ENCODE measurements around the gene BMP7.

The BMP7 gene

DNA sequence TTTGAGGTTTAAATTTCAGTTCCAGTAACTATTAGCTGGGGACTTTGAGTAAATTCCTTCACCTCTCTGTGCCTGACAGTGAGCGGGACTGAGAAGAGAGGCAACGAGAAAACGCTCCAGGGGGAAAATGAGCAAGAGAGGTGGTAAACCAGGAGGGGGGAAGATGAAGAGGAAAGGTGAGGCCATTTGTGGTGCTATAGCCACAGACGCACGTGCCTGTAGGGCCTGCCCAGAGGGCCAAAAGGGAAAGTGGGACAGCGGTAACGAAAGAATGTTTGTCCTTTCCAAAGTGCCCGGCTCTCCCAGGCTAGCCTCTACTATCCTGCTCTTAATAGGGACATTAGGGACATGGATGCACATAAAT lies 99.2 kb downstream of the BMP7 start:
- no peak overlapping the region for H3K4me3 ChIP-seq (ENCODE audit: low read length)
- no peak for DNase-seq (ENCODE audit: low read depth)
- TF ChIP-seq, protein P1, sequence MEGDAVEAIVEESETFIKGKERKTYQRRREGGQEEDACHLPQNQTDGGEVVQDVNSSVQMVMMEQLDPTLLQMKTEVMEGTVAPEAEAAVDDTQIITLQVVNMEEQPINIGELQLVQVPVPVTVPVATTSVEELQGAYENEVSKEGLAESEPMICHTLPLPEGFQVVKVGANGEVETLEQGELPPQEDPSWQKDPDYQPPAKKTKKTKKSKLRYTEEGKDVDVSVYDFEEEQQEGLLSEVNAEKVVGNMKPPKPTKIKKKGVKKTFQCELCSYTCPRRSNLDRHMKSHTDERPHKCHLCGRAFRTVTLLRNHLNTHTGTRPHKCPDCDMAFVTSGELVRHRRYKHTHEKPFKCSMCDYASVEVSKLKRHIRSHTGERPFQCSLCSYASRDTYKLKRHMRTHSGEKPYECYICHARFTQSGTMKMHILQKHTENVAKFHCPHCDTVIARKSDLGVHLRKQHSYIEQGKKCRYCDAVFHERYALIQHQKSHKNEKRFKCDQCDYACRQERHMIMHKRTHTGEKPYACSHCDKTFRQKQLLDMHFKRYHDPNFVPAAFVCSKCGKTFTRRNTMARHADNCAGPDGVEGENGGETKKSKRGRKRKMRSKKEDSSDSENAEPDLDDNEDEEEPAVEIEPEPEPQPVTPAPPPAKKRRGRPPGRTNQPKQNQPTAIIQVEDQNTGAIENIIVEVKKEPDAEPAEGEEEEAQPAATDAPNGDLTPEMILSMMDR (IDR thresholded peaks at IDR 0.05; ENCODE audit: insufficient read depth, low read depth, low read length, missing control alignments): no peak

DNA sequence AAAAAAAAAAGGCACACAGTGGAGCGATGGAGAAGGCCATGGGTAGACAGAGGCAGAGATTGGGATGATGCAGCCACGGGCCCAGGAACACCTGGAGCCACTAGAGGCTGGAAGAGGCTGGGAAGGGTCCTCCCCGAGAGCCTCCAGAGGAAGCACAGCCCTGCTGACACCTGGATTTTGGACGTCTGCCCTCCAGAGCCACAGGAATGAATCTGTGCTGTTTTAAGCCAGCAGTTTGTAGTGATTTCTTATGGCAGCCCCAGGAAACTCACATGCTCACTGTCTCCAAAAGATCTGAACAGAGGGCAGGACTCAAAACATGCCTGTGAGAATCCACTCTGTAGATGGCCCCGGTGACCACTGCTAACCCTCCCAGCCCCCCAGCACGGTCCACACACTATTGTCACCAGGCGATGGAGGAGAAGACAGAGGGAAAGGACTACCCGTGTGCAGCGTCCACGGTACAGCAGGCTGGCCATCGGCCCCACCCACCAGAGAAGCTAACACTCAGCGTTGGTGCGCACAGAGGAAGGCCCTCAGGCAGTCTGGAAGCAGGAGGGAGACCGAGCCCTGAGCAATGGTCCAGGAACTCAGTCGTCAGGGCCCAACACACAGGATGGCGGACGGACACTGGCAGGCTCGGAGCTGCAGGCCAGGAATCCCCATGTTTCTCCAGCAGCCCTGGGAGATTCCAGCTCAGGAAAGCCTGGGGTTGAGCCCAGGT lies 99.7 kb downstream of the BMP7 start:
- no peak overlapping the region for H3K4me3 ChIP-seq (ENCODE audit: low read length)
- TF ChIP-seq, protein P1 (IDR thresholded peaks at IDR 0.05; ENCODE audit: insufficient read depth, low read depth, low read length, missing control alignments): no peak
- no peak for DNase-seq (ENCODE audit: low read depth)

DNA sequence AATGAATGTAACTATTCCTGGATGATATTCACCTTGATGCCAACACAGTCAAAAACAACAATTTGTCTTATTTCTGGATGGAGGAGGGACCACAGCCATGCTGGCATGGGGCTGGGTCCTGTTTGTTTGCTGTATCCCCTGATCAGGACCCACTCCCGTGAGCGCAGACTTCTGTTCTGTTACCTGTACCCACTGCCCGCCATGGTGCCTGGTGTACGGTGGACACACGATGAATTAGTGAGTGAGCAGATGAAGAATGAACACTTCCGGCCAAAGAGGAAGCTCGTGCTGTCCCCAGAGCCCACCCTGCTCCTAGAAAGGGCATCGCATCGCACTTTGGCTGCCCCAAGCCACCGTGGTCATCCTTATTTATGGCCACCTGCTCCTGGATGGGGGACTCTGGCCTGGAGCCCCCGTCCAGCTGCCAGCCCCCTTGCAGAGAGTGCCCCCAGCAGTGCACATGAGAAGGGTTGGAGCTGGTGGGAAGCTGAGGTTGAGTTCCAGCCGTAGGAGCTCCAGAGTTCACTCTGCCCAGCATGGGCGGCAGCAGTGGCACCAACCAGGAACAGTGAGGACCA lies 100.9 kb downstream of the BMP7 start:
- H3K4me3 ChIP-seq (ENCODE audit: low read length): no peak overlapping the region
- no peak for DNase-seq (ENCODE audit: low read depth)
- TF ChIP-seq, protein P1 (IDR thresholded peaks at IDR 0.05; ENCODE audit: insufficient read depth, low read depth, low read length, missing control alignments): no peak

DNA sequence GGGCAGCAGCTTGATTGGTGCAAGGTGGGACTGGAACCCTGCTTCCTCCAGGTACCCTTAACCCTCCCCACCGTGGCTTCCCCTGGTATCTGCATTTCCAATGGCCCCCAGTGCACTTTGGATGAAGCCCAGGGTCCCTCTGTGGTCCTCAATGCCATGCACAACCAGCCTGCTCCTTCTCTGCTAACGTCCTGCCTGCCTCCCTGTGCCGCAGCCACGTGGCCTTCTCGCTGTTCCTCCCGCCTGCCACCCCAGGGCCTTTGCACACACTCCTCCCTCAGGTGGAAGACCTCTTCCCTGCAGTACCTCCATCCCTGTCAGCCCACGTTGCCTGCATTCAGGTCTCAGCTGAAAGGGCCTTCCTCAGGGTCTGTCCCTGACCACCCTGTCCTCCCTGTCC lies 101.6 kb downstream of the BMP7 start:
- TF ChIP-seq, protein P1 (IDR thresholded peaks at IDR 0.05; ENCODE audit: insufficient read depth, low read depth, low read length, missing control alignments): no peak
- no peak overlapping the region for H3K4me3 ChIP-seq (ENCODE audit: low read length)
- DNase-seq (ENCODE audit: low read depth): no peak

DNA sequence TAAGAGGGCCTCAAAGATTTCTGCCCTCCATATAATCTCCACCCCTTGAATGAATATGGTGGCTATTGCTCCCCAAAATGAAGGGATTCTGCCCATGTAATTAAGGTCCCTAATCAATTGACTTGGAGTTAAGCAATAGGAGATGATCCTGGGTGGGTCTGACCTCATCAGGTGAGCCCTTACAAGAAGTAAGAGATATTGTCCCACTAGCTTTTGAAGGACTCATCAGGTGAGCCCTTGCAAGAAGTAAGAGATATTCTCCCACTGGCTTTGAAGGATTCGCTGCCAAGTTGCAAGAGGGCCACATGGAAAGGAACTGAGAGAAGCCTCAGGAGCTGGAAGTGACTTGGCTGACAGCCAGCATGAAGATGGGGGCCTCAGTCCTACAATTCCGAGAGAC lies 103.4 kb downstream of the BMP7 start:
- DNase-seq (ENCODE audit: low read depth): no peak
- TF ChIP-seq, protein P1 (IDR thresholded peaks at IDR 0.05; ENCODE audit: insufficient read depth, low read depth, low read length, missing control alignments): no peak
- no peak overlapping the region for H3K4me3 ChIP-seq (ENCODE audit: low read length)

DNA sequence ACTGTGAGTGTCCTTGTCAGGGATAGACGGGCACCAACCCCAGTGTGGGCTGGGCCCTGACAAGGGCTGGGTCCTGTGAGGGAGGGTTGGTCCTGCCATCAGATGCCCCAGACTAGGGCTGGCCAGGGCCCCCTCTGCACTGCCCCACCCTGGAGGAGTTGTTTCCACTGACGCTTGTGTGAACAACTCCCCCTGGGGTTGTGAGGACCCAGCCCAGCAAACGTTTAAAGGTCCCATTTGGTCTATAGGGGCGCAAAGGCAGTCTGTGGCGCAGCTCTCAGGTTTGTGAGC lies 104.1 kb downstream of the BMP7 start:
- DNase-seq (ENCODE audit: low read depth): no peak
- H3K4me3 ChIP-seq (ENCODE audit: low read length): no peak overlapping the region
- TF ChIP-seq, protein P1 (IDR thresholded peaks at IDR 0.05; ENCODE audit: insufficient read depth, low read depth, low read length, missing control alignments): no peak
